GM04503 (cell line): Measurements from ENCODE around the gene PARP8.
"Not testable (repeated sequence)": the region's sequence is repeated elsewhere in the genome, so short reads cannot be mapped to it uniquely, and the experiment has no call there.

Experiments
- DNase-seq: peaks from one replicate; pipeline ENCODE4 v3.0.0-alpha.2; 2012; ENCODE audit warnings: low read depth

Gene PARP8

GRCh38 chr5:50727149-50727496 lies 60.7 kb downstream of the PARP8 start:
- no peak for DNase-seq

GRCh38 chr5:50727845-50728244 lies 61.4 kb downstream of the PARP8 start:
- DNase-seq = no peak

- no peak for DNase-seq
Observed at GRCh38 chr5:50730336-50730735, 63.9 kb downstream of the PARP8 start.

- DNase-seq = no peak
Observed at GRCh38 chr5:50730841-50731240, 64.4 kb downstream of the PARP8 start.

- DNase-seq = no peak
Observed at GRCh38 chr5:50733741-50734140, 67.3 kb downstream of the PARP8 start.

GRCh38 chr5:50738864-50739263 lies 72.4 kb downstream of the PARP8 start:
- DNase-seq = no peak

- DNase-seq = no peak
Observed at GRCh38 chr5:50740832-50741231, 74.4 kb downstream of the PARP8 start.

GRCh38 chr5:50744776-50745175 lies 78.3 kb downstream of the PARP8 start:
- peak; percentile 3 for DNase-seq

- DNase-seq = no peak
Observed at GRCh38 chr5:50745221-50745910, 78.9 kb downstream of the PARP8 start.

- no peak for DNase-seq
Observed at GRCh38 chr5:50749181-50749580, 82.7 kb downstream of the PARP8 start.

- DNase-seq = no peak
Observed at GRCh38 chr5:50749873-50750272, 83.4 kb downstream of the PARP8 start.

- no peak for DNase-seq
Observed at GRCh38 chr5:50751064-50751657, 84.7 kb downstream of the PARP8 start.

- no peak for DNase-seq
Observed at GRCh38 chr5:50752800-50753199, 86.4 kb downstream of the PARP8 start.

GRCh38 chr5:50759526-50760270 lies 93.3 kb downstream of the PARP8 start:
- no peak for DNase-seq

- DNase-seq = no peak
Observed at GRCh38 chr5:50763351-50763750, 96.9 kb downstream of the PARP8 start.

- no peak for DNase-seq
Observed at GRCh38 chr5:50763846-50764245, 97.4 kb downstream of the PARP8 start.

- no peak for DNase-seq
Observed at GRCh38 chr5:50766042-50766441, 99.6 kb downstream of the PARP8 start.

GRCh38 chr5:50766462-50766861 lies 100.0 kb downstream of the PARP8 start:
- DNase-seq = no peak

- DNase-seq = no peak
Observed at GRCh38 chr5:50766967-50767366, 100.5 kb downstream of the PARP8 start.

GRCh38 chr5:50767588-50767987 lies 101.2 kb downstream of the PARP8 start:
- DNase-seq = no peak

- no peak for DNase-seq
Observed at GRCh38 chr5:50768634-50769033, 102.2 kb downstream of the PARP8 start.

- DNase-seq = no peak
Observed at GRCh38 chr5:50770441-50770840, 104.0 kb downstream of the PARP8 start.

- DNase-seq = not testable (repeated sequence)
Observed at GRCh38 chr5:50774446-50775175, 108.2 kb downstream of the PARP8 start.
